H7 (cell line): ENCODE measurements around the gene FBXO21. TPM values are rescaled to one million over a fixed set of nuclear protein-coding genes. Genes with fewer than 3 reads are reported as not detected.
"Not testable (repeated sequence)": the region's sequence is repeated elsewhere in the genome, so short reads cannot be mapped to it uniquely, and the experiment has no call there.

Experiments used
- DNase-seq: peaks from one replicate; pipeline ENCODE4 v3.0.0; 2012
- H3K27me3 ChIP-seq: 2 replicates; pipeline ENCODE4 v1.6.0; 2011; ENCODE audit warnings: mild to moderate bottlenecking, low read length; ENCODE audit not compliant: control insufficient read depth, insufficient read depth
- H3K36me3 ChIP-seq: replicated peaks from 2 replicates; pipeline ENCODE4 v1.5.1; 2011; ENCODE audit warnings: low read length; ENCODE audit not compliant: control insufficient read depth, insufficient read depth
- H3K4me3 ChIP-seq: 2 replicates; pipeline ENCODE4 v1.5.1; 2011; ENCODE audit warnings: low read depth, mild to moderate bottlenecking, control low read depth, low read length, moderate library complexity; ENCODE audit not compliant: insufficient read depth
- total RNA-seq: library from RNA; depleted of rRNA; stranded (reverse); fragments of >200 nt; shearing (Covaris generic); gene quantifications from 2 replicates; pipeline ENCODE4 v1.2.3, GENCODE V29; 2014

Gene FBXO21
- total RNA-seq, 1 experiment from 2014 or later = 44.1 TPM

DNA sequence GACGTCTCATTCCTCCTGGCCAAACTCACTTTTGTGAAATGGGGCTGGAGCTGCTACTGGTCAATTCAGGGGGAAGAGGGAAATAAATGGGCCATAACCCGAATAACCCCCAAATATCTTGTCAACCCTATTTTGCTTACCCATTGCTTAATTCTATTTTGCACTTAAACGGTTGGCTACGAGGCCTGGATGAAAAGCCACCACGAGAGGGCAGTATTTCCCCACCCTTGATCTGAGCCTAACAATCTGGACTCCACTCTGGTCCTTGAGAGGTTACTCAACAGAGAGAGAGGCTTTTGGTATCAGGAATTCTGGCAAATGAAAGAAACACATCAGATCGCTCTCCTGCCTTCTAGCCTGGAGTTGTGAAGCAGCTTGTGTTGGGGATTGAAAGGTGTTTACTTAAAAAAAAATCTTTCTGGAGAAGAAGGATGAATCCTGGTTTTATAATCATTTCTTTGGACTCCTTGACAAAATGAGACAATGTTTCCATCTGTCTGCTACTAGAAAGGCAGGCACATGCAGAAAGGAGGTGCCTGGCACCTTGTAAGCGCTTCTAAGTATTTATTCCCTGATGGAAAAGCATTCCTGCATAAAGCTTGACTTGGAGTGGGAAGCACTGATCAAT, 22.4 kb upstream of the FBXO21 start:
- H3K27me3 ChIP-seq = no peaks in the 10 kb centered on the region; the same call in 1 of the 2 replicates
- H3K4me3 ChIP-seq = no peak overlapping the region
- peak; percentile 87 for DNase-seq
- H3K36me3 ChIP-seq = no peaks in the 10 kb centered on the region

DNA sequence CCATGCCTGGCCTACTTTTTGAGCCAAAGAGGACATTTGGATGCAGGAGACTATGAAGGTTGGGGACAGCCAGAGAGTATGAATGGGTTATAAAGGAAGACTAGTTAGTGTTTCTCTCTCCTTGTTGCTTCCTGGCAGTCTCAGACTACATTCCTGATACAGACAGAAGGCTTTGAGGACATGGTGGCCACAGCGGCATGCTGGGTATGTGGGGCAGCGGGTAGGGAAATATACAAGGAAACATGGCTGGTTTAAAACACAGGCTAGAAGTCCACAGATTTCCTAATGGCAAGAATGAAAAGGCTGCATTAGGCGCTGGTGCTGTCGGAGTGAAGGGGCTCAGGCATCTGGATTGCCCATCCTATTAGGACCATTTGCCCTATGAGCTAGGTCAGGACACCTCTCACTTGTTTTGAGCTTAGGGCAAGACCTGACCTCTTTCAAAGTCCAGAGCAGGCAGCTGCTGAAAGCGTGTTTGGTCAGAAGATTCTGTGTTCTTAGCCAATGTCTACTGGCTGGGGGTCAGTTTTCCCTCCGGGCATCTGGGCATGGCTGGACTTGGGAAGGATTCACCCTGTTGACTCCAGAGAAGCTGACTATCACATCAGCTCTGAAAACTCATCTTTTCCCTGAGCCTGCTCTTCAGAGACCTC, 20.1 kb upstream of the FBXO21 start:
- Histone ChIP-seq H3K4me3 (no peak overlapping the region), H3K36me3 (no peaks in the 10 kb centered on the region), H3K27me3 (no peaks in the 10 kb centered on the region; the same call in 1 of the 2 replicates)
- no peak for DNase-seq

DNA sequence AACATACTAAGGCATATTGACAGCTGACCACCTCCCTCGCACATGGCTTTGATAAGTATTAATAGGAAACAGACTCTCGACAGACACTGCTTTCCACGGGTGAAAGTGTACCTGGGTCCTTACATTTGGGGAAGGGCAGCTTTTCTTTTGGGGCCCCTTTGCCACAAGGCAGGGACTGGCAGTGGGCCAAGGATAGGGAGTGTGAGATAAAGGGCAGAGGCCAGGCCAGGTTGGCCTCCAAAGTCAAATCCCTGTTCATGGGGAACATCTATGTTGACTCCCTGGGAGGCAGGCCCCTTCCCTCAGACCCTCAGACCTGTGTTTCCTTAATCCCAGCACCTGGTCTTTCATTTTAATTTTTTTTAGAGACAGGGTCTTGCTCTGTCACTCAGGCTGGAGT, 19.4 kb upstream of the FBXO21 start:
- no peaks in the 10 kb centered on the region for H3K36me3 ChIP-seq
- H3K4me3 ChIP-seq = no peak overlapping the region
- H3K27me3 ChIP-seq = no peaks in the 10 kb centered on the region; the same call in 1 of the 2 replicates
- DNase-seq = no peak

DNA sequence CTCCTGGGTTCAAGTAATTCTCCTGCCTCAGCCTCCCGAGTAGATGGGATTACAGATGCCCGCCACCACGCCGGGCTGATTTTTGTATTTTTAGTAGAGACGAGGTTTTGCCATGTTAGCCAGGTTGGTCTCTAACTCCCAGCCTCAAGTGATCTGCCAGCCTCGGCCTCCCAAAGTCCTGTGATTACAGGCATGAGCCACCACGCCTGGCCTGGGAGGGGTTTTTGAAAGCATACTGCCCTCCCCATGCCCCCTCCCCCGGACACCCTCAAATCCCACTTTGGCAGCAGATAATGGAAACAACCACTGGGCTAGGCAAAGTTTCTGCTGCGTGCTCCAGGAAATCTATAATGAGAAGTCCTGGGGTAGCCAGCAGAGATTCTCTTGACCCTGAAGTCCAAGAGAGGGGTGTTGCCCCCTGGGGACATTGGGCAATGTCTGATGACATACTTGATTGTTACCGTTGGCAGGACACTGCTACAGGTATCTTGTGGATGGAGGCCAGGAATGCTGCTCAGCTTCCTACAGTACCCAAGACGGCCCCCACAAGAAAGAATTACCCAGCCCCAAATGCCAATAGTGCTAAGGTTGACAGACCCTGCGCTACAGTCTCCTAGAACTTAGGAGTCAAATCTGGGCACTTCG, 18.7 kb upstream of the FBXO21 start:
- no peak for DNase-seq
- H3K36me3 ChIP-seq = no peaks in the 10 kb centered on the region
- H3K27me3 ChIP-seq = no peaks in the 10 kb centered on the region
- H3K4me3 ChIP-seq = no peak overlapping the region

- H3K4me3 ChIP-seq = no peak overlapping the region
- DNase-seq = no peak
- no peaks in the 10 kb centered on the region for H3K27me3 ChIP-seq
- no peaks in the 10 kb centered on the region for H3K36me3 ChIP-seq
These were observed 17.9 kb upstream of the FBXO21 start for GRCh38 chr12:117208206-117208605.

DNA sequence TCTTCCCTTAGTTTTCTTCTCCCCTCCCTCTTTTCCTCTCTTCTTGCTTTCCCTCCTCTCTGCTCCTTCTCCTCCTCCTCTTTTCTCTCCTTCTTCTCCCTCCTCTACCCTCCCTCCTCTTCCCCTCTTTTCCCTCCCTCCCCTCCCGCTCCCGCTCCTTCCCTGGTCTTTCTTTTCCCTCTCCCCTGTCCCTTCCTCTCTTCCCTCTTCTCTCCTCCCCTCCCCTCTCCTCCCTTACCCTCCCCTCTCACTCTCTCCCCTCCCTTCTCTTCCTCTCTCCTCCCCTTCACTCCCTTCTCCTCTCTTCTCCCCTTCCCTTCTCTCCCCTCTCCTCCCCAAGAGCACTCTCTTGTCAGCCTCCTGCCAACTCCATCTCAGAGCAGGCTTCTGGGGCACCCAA, 17.4 kb upstream of the FBXO21 start:
- H3K27me3 ChIP-seq = no peaks in the 10 kb centered on the region
- H3K4me3 ChIP-seq = no peak overlapping the region
- no peak for DNase-seq
- H3K36me3 ChIP-seq = no peaks in the 10 kb centered on the region

GRCh38 chr12:117202556-117202955, 12.3 kb upstream of the FBXO21 start:
- Histone ChIP-seq H3K27me3 (no peaks in the 10 kb centered on the region), H3K36me3 (no peaks in the 10 kb centered on the region), H3K4me3 (no peak overlapping the region)
- DNase-seq = no peak

GRCh38 chr12:117202033-117202432, 11.8 kb upstream of the FBXO21 start:
- no peak for DNase-seq
- H3K36me3 ChIP-seq = no peaks in the 10 kb centered on the region
- H3K4me3 ChIP-seq = no peak overlapping the region
- no peaks in the 10 kb centered on the region for H3K27me3 ChIP-seq

DNA sequence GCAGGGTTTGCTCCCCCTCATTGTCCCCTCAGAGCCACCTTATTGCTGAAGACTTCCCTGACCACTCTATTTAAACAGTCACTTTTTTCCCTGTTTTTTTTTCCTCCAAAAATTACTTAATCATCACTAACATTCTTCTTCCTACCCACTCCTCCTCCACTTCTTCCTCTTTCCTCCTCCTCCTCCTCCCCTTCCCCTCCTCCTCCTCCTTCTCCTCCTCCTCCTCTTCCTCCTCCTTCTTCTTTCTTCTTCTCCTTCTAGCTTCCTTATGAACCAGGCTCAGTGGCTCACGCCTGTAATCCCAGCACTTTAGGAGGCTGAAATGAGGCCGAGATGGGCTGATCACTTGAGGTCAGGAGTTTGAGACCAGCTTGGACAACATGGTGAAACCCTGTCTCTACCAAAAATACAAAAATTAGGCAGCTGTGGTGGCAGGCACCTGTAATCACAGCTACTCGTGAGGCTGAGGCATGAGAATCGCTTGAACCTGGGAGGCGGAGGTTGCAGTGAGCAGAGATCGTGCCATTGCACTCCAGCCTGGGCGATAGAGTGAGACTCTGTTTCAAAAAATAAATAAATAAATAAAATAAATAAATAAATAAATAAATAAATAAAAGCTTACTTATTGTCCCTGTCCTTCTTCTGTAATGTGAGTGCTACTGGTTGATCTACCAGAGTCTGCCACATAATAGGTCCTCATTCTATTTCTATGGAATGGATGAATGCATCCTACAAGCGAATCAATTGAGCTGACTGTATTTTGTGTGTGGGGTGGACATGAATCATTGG, 9.9 kb upstream of the FBXO21 start:
- DNase-seq, H3K36me3 ChIP-seq, H3K27me3 ChIP-seq, H3K4me3 ChIP-seq: not testable (repeated sequence)

GRCh38 chr12:117196334-117196733, 6.1 kb upstream of the FBXO21 start:
- not testable (repeated sequence) for DNase-seq, H3K27me3 ChIP-seq, H3K36me3 ChIP-seq, H3K4me3 ChIP-seq

DNA sequence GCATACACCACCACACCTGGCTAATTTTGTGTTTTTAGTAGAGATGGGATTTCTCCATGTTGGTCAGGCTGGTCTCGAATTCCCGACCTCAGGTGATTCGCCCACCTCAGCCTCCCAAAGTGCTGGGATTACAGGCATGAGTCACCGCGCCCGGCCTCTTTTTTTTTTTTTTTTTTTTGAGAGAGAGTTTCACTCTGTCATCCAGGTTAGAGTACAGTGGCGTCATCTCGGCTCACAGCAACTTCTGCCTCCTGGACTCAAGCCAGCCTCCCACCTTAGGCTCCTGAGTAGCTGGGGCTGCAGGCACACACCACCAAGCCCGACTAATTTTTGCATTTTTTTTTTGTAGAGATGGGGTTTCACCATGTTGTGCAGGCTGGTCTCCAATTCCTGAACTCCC, 4.8 kb upstream of the FBXO21 start:
- H3K27me3 ChIP-seq, H3K4me3 ChIP-seq, DNase-seq, H3K36me3 ChIP-seq: not testable (repeated sequence)

DNA sequence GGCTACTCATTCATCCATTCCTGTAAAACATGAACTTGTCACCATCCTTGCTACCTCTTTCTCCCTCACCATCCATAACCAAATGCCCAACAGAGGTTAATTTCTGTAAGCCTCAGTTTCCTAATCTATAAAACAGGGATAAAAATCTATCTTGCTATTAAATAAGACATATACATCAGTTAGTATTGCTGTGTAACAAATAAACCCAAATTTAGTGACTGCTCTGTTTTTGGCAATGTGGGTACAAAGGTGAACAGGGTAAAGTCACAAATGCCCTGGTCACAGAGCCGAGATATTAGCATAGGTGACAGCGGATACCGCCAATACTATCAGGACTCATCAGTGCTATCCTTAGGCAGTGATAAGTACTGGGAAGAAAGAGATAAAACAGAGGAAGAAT, 3.6 kb upstream of the FBXO21 start:
- Histone ChIP-seq H3K36me3 (no peaks in the 10 kb centered on the region), H3K27me3 (no peaks in the 10 kb centered on the region), H3K4me3 (no peak overlapping the region)
- DNase-seq = no peak

- H3K36me3 ChIP-seq, H3K4me3 ChIP-seq, DNase-seq, H3K27me3 ChIP-seq: not testable (repeated sequence)
These were observed 2.3 kb upstream of the FBXO21 start for GRCh38 chr12:117192581-117192980.

GRCh38 chr12:117192057-117192456, 1.8 kb upstream of the FBXO21 start:
- H3K4me3 ChIP-seq = no peak overlapping the region
- H3K36me3 ChIP-seq = peaks cover 2% of the 10 kb centered on the region
- H3K27me3 ChIP-seq = no peaks in the 10 kb centered on the region
- DNase-seq = peak; percentile 42
